GM12872 (cell line): ENCODE results near the gene SGCA.

ENCODE experiments used
- TF ChIP-seq, protein P1 (sequence below): IDR thresholded peaks from 3 replicates; pipeline ENCODE4 v1.5.1; 2011; ENCODE audit warnings: low read depth, mild to moderate bottlenecking, low read length, moderate library complexity; ENCODE audit not compliant: insufficient read depth

The SGCA gene

DNA sequence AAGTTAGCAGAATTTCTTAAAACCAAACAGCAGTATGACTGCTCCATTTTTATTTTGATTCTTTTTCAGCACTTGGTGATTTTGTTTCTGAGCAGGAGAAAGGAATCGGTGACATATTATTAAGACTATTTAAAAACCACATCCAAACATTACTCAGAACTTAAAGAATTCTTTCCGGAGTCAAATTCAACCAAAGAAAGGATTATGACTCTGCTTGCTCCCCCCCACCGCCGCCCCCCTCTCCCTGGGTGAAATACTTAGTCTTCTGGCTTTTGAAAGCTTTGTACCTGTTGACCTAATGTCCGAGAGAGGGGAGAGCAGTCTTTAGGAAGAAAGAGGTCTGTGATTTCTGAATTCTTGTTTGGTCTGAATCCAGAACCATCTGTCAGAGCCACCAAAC, 53.5 kb downstream of the SGCA start:
- TF ChIP-seq, protein P1, sequence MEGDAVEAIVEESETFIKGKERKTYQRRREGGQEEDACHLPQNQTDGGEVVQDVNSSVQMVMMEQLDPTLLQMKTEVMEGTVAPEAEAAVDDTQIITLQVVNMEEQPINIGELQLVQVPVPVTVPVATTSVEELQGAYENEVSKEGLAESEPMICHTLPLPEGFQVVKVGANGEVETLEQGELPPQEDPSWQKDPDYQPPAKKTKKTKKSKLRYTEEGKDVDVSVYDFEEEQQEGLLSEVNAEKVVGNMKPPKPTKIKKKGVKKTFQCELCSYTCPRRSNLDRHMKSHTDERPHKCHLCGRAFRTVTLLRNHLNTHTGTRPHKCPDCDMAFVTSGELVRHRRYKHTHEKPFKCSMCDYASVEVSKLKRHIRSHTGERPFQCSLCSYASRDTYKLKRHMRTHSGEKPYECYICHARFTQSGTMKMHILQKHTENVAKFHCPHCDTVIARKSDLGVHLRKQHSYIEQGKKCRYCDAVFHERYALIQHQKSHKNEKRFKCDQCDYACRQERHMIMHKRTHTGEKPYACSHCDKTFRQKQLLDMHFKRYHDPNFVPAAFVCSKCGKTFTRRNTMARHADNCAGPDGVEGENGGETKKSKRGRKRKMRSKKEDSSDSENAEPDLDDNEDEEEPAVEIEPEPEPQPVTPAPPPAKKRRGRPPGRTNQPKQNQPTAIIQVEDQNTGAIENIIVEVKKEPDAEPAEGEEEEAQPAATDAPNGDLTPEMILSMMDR: no peak

DNA sequence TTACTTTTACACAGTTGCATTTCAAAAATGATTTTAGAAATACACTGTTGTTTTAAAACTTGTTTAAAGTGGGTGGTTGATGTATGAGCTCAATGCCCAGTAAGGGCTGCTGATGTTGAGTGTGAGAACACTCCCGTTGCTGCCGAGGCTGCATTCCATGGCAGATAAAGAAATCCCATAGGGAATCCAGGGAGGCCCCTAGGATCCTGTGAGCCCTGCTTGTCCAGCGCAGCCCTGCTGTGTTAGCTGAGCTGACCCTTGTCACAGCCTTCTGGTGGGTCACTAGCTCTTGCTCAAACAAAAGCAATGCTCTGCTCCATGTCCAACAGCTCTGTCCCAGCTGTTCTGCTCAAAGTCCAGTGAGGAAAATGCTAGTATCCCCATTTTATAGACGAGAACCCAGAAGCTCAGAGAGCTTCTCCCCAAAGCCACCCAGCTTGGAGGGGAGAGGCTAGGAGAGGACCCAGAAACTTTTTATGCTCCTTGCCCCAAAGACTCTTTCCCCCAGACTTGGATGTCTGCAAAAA, 54.2 kb downstream of the SGCA start:
- TF ChIP-seq, protein P1: no peak

DNA sequence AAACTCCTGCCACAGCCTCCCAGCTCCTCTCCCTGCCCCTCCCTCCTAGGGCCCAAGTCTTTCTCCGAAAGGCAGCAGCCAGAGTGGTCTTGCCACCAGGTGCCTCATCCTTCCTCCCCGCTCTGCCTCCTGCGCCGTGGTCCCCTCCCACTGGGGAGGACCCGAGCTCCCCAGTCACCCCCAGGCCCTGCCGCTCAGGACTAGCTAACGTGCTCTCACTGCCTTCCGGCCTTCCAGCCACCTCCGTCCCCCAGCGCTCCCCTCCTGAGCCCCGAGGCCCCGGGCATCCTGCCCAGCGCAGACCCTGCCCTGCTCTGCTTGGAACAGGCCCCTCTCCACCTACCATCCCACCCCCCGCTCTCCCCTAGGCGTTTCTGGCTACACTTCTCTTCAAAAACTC, 55.0 kb downstream of the SGCA start:
- TF ChIP-seq, protein P1: no peak

DNA sequence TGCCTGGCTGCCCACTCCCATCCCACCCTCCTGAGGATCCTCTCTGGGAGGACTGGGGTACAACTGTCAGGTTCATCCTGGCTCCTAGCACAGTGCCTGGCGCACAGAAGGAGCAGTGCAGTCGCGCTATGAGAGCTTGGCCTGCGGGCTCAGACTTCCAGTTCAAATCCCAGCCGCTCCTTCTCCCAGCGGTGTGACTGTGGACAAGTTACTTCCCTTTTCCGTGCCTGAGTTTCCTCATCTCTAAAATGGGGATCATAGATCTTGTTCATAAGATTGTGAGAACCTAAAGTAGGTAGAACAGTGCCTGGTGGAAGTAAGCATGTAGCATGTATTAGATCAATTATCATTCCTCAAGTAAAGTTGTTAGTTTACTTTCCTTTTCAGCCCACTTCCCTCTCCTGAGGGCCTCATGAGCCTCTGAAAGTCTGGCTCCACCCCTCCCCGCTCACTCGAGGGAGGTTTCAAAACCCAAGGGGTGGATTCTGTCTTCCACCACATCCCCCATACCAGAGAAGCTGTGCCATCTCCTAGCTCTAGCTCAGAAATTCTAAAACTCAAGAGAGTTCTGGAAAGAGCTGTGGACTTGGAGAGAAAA, 55.6 kb downstream of the SGCA start:
- TF ChIP-seq, protein P1: no peak

DNA sequence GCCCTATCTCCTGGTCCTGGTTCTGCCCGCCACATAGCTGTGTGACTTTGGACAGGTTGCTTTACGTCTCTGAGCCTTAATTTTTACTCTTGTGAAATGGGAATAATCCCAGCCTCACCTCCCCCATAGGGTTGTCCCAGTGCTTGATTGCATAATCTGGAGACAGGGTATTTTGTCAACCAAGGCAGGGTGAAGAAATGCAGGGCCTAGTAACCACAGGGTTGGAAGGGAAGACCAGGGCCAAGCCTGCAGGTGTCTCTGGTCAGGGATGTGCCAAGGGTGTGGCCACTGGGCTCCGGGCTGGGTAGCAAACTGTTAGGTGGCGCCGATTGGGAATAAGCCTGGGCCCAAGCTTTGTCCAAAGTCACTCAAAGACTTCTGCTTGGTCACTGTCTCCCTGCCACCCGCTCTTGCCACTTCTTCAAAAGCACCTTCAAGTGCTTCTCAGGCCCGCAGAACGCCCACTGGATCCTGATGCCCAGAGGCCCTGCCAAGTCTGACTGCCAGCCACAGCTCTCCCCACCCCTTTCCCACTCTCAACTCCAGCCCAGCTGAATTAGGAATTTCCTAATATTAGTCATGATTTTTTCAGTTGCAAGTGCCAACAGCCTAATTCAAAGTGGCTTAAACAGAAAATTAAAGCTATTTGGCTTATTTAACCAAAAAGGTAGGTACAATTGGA, 56.2 kb downstream of the SGCA start:
- TF ChIP-seq, protein P1: no peak

DNA sequence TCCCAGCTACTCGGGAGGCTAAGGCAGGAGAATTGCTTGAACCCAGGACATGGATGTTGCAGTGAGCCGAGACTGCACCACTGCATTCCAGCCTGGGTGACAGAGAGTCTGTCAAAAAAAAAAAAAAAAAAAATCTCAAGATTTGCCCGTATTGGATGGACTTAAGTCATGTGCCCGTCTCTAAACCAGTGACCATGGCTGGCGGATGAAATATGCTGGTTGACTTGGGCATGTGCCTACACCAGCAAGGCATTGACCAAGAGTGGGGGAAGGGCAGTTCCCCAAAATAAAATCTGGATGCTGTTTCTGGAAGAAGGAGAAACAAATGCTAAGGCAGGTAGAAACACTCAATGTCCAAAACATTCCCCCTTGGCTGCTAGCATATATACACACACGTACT, 57.1 kb downstream of the SGCA start:
- TF ChIP-seq, protein P1: no peak
